K562 (cell line): ENCODE data around the gene CNOT6. TPM values are rescaled to one million over a fixed set of nuclear protein-coding genes. Genes with fewer than 3 reads are reported as not detected.

Source experiments
- ATAC-seq: fragments of 200-7000 bp; cut with Tn5 transposase; 3 replicates; pipeline ENCODE4 v1.9.1; 2020; ENCODE audit warnings: moderate library complexity
- BruUV-seq: library from RNA; stranded (reverse); fragments of 400-500 nt; replicated peaks from 2 replicates; lab custom pipeline; 2021; lab: Mats Ljungman, UMichigan
- CTCF ChIA-PET: fragments of 300-600 bp; formaldehyde crosslinking; extraction: SDS; loops from one replicate; lab custom pipeline; 2021; ENCODE audit warnings: low intra/inter-chr PET ratio; lab: Yijun Ruan, JAX
- POLR2A ChIA-PET: fragments of 300-600, 350-650 bp; sonication (Branson Sonifier 250); formaldehyde crosslinking; extraction: SDS; loops from one replicate; lab custom pipeline; 2021; ENCODE audit warnings: antibody characterized with exemption, inconsistent platforms; lab: Yijun Ruan, JAX
- DNase-seq, 4 experiments: peaks; one replicate each; pipeline versions ENCODE4 v3.0.0 to v3.0.0-alpha.2; 2011 to 2018; ENCODE audit warnings: low spot score in 3 of 4, mixed read lengths in 3 of 4; ENCODE audit errors: extremely low read depth in 1 of 4
- FAIRE-seq: peaks from 2 replicates; lab custom pipeline; 2011; peaks lifted over from hg19 to GRCh38; lab: Jason Lieb, UNC
- H2AFZ ChIP-seq: 2 replicates; pipeline ENCODE4 v1.6.0; 2011; ENCODE audit warnings: low read depth, low read length, control low read depth, inconsistent platforms
- H3K27ac ChIP-seq: fragments of 200-600 bp; 3 replicates; pipeline ENCODE4 v1.8.0; 2011; ENCODE audit warnings: low read depth, mild to moderate bottlenecking, control low read depth, inconsistent platforms, low read length, moderate library complexity, mixed read lengths; ENCODE audit errors: extremely low read depth
- H3K27me3 ChIP-seq, 2 experiments: fragments of 300-600 bp in 1 of 2; 2 replicates in 1 of 2; 3 replicates in 1 of 2; pipeline versions ENCODE4 v1.6.0 to v1.8.0; 2011; ENCODE audit warnings: inconsistent platforms in 2 of 2, low read length in 2 of 2, mild to moderate bottlenecking in 1 of 2, mixed read lengths in 1 of 2, moderate library complexity in 1 of 2; ENCODE audit not compliant: control insufficient read depth in 2 of 2, insufficient read depth in 2 of 2
- H3K36me3 ChIP-seq: fragments of 300-600 bp; 3 replicates; pipeline ENCODE4 v1.8.0; 2011; ENCODE audit warnings: mild to moderate bottlenecking, low read length, inconsistent platforms; ENCODE audit not compliant: control insufficient read depth, insufficient read depth
- H3K4me1 ChIP-seq, 2 experiments: fragments of 200-600 bp in 1 of 2; replicated peaks in 1 of 2; 2 replicates in 1 of 2; 3 replicates in 1 of 2; pipeline versions ENCODE4 v1.5.1 to v1.8.0; 2011; ENCODE audit warnings: inconsistent platforms in 2 of 2, low read length in 2 of 2, mild to moderate bottlenecking in 1 of 2, mixed read lengths in 1 of 2, moderate library complexity in 1 of 2; ENCODE audit not compliant: control insufficient read depth in 2 of 2, insufficient read depth in 2 of 2
- H3K4me2 ChIP-seq: 2 replicates; pipeline ENCODE4 v1.6.1; 2011; ENCODE audit warnings: low read length, control low read depth, inconsistent platforms, mixed read lengths; ENCODE audit not compliant: insufficient read depth
- H3K4me3 ChIP-seq: fragments of 200-600 bp; sonication (generic), shearing (Covaris generic); 2 replicates; pipeline ENCODE4 v1.5.1; 2016; ENCODE audit warnings: control low read depth, inconsistent platforms
- H3K79me2 ChIP-seq: fragments of 200-600 bp; 3 replicates; pipeline ENCODE4 v1.8.0; 2011; ENCODE audit warnings: low read length, inconsistent platforms; ENCODE audit not compliant: control insufficient read depth, insufficient read depth
- H3K9ac ChIP-seq, 2 experiments: 2 replicates each; pipeline versions ENCODE4 v1.6.0 to v1.6.1; 2011; ENCODE audit warnings: low read depth in 2 of 2, low read length in 2 of 2, control low read depth in 1 of 2, inconsistent platforms in 1 of 2, mild to moderate bottlenecking in 1 of 2, mixed read lengths in 1 of 2; ENCODE audit not compliant: insufficient read depth in 1 of 2
- H3K9me1 ChIP-seq: one replicate; pipeline ENCODE4 v1.6.0; 2011; ENCODE audit warnings: inconsistent platforms, mild to moderate bottlenecking, low read length, moderate library complexity; ENCODE audit not compliant: control insufficient read depth, insufficient read depth
- H3K9me3 ChIP-seq: replicated peaks from 2 replicates; pipeline ENCODE4 v1.5.1; 2011; ENCODE audit warnings: low read depth, low read length, inconsistent platforms; ENCODE audit not compliant: control insufficient read depth, insufficient read depth
- H4K20me1 ChIP-seq: replicated peaks from 2 replicates; pipeline ENCODE4 v1.6.1; 2011; ENCODE audit warnings: low read length, inconsistent platforms, mixed read lengths; ENCODE audit not compliant: control insufficient read depth, insufficient read depth
- ATF7 ChIP-seq: fragments of 450-650 bp; IDR thresholded peaks from 2 replicates; pipeline ENCODE4 v1.7.1; 2014; ENCODE audit warnings: mild to moderate bottlenecking, moderate library complexity
- CBFA2T2 ChIP-seq: fragments of 450-650 bp; conservative IDR thresholded peaks from 2 replicates; pipeline ENCODE4 v1.6.1; 2017; ENCODE audit warnings: mild to moderate bottlenecking
- CTBP1 ChIP-seq: fragments of 450-650 bp; IDR thresholded peaks from 2 replicates; pipeline ENCODE4 v1.6.1; 2016; ENCODE audit warnings: borderline replicate concordance
- JUNB ChIP-seq: fragments of 450-650 bp; formaldehyde crosslinking; conservative IDR thresholded peaks from 2 replicates; pipeline ENCODE4 v1.4.0; 2020; ENCODE audit warnings: mild to moderate bottlenecking
- LEF1 ChIP-seq: fragments of 450-650 bp; IDR thresholded peaks from 2 replicates; pipeline ENCODE4 v1.6.1; 2016; ENCODE audit warnings: mild to moderate bottlenecking
- MAFF ChIP-seq: IDR thresholded peaks from 2 replicates; pipeline ENCODE4 v1.6.1; 2012; ENCODE audit warnings: low read length, improper control_type of control experiment
- MAFK ChIP-seq: IDR thresholded peaks from 2 replicates; pipeline ENCODE4 v1.6.1; 2011; ENCODE audit warnings: low read length, improper control_type of control experiment
- NCOA4 ChIP-seq: fragments of 450-650 bp; IDR thresholded peaks from 2 replicates; pipeline ENCODE4 v1.6.1; 2018; ENCODE audit warnings: mild to moderate bottlenecking; ENCODE audit not compliant: partially characterized antibody
- NFIC ChIP-seq: fragments of 450-650 bp; IDR thresholded peaks from 2 replicates; pipeline ENCODE4 v1.6.1; 2017; ENCODE audit warnings: mild to moderate bottlenecking, inconsistent platforms
- RAD51 ChIP-seq: fragments of 450-650 bp; IDR thresholded peaks from 2 replicates; pipeline ENCODE4 v1.7.1; 2016; ENCODE audit warnings: low read depth, mild to moderate bottlenecking, borderline replicate concordance
- RCOR1 ChIP-seq, 2 experiments: IDR thresholded peaks; 2 replicates each; pipeline ENCODE4 v1.6.1; 2012; ENCODE audit warnings: low read depth in 2 of 2, low read length in 2 of 2, borderline replicate concordance in 1 of 2, improper control_type of control experiment in 1 of 2
- USF2 ChIP-seq: sonication (generic); formaldehyde crosslinking; IDR thresholded peaks from 2 replicates; pipeline ENCODE4 v1.5.0; 2020; ENCODE audit warnings: missing genetic modification reagents
- XRCC4 ChIP-seq: IDR thresholded peaks from one replicate; pipeline ENCODE4 v1.6.1; 2011; ENCODE audit not compliant: insufficient read depth, insufficient read length; ENCODE audit errors: extremely low read depth
- ZFX ChIP-seq: sonication (generic); formaldehyde crosslinking; IDR thresholded peaks from 2 replicates; pipeline ENCODE4 v1.8.0; 2022; ENCODE audit warnings: mild to moderate bottlenecking, missing genetic modification reagents, moderate library complexity
- ZNF316 ChIP-seq: fragments of 450-650 bp; IDR thresholded peaks from 2 replicates; pipeline ENCODE4 v1.6.1; 2016
- WGBS: fragments of 100-300 bp; shearing (Covaris generic); methylation state at CpG from one replicate; pipeline ENCODE4 v1.1.6; 2016; ENCODE audit warnings: low coverage, mixed read lengths; ENCODE audit not compliant: insufficient coverage; ENCODE audit errors: missing lambda C conversion rate; 5-methylcytosine and 5-hydroxymethylcytosine counted together
- in situ Hi-C: fragments of 300-500 bp; cut with MboI; formaldehyde crosslinking; loops from 4 replicates; pipeline ENCODE4 v1.15.0; 2018; ENCODE audit warnings: inconsistent platforms, mixed read lengths
- intact Hi-C: fragments of 100-400 bp; cut with micrococcal nuclease; formaldehyde crosslinking; loops from 2 replicates; pipeline ENCODE4 v1.14.2; 2022
- polyA plus RNA-seq, 8 experiments: library from polyadenylated mRNA; depleted of rRNA in 4 of 8; stranded (reverse) in 5 of 8; unstranded in 3 of 8; fragments of >200 nt; fragmentation: Nextera tagmentation in 2 of 8; fragmentation: Illumina TruSeq in 1 of 8; extraction: Ambion mirVana in 2 of 8; extraction: Trizol in 1 of 8; gene quantifications; 2 replicates each; pipeline versions ENCODE4 v1.2.1 to v1.2.3, GENCODE V29; 2011 to 2014; ENCODE audit warnings: inconsistent platforms in 1 of 8, missing spikeins in 1 of 8
- total RNA-seq, 7 experiments: library from RNA; depleted of rRNA in 6 of 7; stranded (reverse); fragments of >200 nt in 6 of 7; fragmentation: Illumina TruSeq in 2 of 7; extraction: Trizol in 2 of 7; gene quantifications; 2 replicates each; pipeline versions ENCODE4 v1.2.1 to v1.2.3, GENCODE V29; 2011 to 2021; ENCODE audit warnings: low replicate concordance in 1 of 7
- TF ChIP-seq, protein P1 (sequence below): sonication (generic); formaldehyde crosslinking; IDR thresholded peaks from 2 replicates; pipeline ENCODE4 v1.9.0; 2022; ENCODE audit warnings: mild to moderate bottlenecking, missing genetic modification reagents
- TF ChIP-seq, protein P2 (sequence below), 2 experiments: fragments of 450-650 bp in 1 of 2; sonication (generic) in 1 of 2; formaldehyde crosslinking; conservative IDR thresholded peaks; 2 replicates each; pipeline versions ENCODE4 v1.4.0 to v1.8.1; 2020 to 2022; ENCODE audit warnings: mild to moderate bottlenecking in 1 of 2, missing genetic modification reagents in 1 of 2
- TF ChIP-seq, protein P3 (sequence below): fragments of 450-650 bp; formaldehyde crosslinking; IDR thresholded peaks from 2 replicates; pipeline ENCODE4 v1.4.0; 2020; ENCODE audit warnings: mild to moderate bottlenecking, mixed read lengths

CNOT6 gene
- total and polyA plus RNA-seq, 9 of the 15 experiments (the other 6 are each of a cell fraction or from before 2014, with no cell fraction given) = 4.9 to 32.4 (median 14.0) TPM

DNA sequence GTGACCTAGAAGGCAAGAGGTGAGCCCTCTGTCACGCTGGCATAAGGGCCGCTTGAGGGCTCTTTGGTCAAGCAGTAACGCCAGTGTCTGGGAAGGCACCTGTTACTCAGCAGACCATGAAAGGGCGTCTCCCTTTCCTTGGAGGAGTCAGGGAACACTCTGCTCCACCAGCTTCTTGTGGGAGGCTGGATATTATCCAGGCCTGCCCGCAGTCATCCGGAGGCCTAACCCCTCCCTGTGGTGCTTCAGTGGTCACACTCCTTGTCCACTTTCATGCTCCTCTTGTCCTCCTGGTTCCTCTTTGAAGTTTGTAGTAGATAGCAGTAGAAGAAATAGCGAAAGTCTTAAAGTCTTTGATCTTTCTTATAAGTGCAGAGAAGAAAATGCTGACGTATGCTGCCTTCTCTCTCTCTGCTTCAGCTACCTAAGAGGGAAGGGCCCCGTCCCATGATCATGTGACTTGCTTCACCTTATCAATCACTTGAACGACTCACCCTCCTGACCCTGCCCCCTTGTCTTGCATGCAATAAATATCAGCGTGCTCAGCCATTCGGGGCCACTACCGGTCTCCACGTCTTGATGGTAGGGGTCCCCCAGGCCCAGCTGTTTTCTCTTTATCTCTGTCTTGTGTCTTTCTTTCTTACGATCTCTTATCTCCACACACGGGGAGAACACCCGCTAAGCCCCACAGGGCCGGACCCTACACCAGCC is 113.8 kb downstream of the CNOT6 start:
- Histone ChIP-seq H3K79me2 (no peaks in the 10 kb centered on the region), H3K27ac (no peak overlapping the region), H3K9ac (no peak overlapping the region), H3K4me1 (peaks cover 10 to 50% of the 10 kb centered on the region in 2 experiments; a peak in 4 of 5 replicates), H3K27me3 (peaks cover 7 to 15% of the 10 kb centered on the region in 2 experiments; a peak in 4 of 5 replicates), H3K36me3 (no peaks in the 10 kb centered on the region), H3K4me3 (no peak overlapping the region), H4K20me1 (0 out of 2 replicates have a peak, but pooled peaks cover 6% of the 10 kb centered on the region), H3K9me3 (no peaks in the 10 kb centered on the region), H3K9me1 (no peaks in the 10 kb centered on the region), H3K4me2 (peak overlapping the region; percentile 46), H2AFZ (peak overlapping the region; percentile 83)
- FAIRE-seq = peak; percentile 69
- peak in 1 of 4 experiments; percentile 63 for DNase-seq
- 14% methylated on average over 17 of the region's 18 CpGs for WGBS
- in situ Hi-C loops = no loop called here
- intact Hi-C loops = loop anchor here (2.0 to 10.0 kb wide), 5 partner anchors 53 to 403 kb away; partner anchors contain the start of genes CNOT6, MAPK9 and RASGEF1C
- no peak for ATAC-seq
- ChIA-PET CTCF (no interaction called here), POLR2A (no interaction called here)
- no TSS peak for BruUV-seq
- TF ChIP-seq NFIC (no peak), XRCC4 (no peak), JUNB (no peak), MAFK (peak; percentile 82), USF2 (CRISPR knock-in tag) (peak; percentile 72), RCOR1 (IDR thresholded peaks at IDR 0.05; ENCODE audit: borderline replicate concordance in 1 of 2, low read depth in 2 of 2, low read length in 2 of 2) (no peak), MAFF (peak; percentile 74), CBFA2T2 (0 out of 2 replicates have a peak, but pooled peaks have one; percentile 20), ATF7 (peak; percentile 28; the same call in 1 of the 2 replicates), CTBP1 (peak; percentile 25; the same call in 1 of the 2 replicates), NCOA4 (no peak), ZNF316 (peak; percentile 95), LEF1 (peak; percentile 62; the same call in 1 of the 2 replicates), RAD51 (peak; percentile 67), ZFX (CRISPR knock-in tag) (peak; percentile 32; the same call in 1 of the 2 replicates)
- TF ChIP-seq, protein P1, sequence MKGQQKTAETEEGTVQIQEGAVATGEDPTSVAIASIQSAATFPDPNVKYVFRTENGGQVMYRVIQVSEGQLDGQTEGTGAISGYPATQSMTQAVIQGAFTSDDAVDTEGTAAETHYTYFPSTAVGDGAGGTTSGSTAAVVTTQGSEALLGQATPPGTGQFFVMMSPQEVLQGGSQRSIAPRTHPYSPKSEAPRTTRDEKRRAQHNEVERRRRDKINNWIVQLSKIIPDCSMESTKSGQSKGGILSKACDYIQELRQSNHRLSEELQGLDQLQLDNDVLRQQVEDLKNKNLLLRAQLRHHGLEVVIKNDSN = peak; percentile 74
- TF ChIP-seq, protein P2, sequence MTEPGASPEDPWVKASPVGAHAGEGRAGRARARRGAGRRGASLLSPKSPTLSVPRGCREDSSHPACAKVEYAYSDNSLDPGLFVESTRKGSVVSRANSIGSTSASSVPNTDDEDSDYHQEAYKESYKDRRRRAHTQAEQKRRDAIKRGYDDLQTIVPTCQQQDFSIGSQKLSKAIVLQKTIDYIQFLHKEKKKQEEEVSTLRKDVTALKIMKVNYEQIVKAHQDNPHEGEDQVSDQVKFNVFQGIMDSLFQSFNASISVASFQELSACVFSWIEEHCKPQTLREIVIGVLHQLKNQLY (CRISPR knock-in tag; conservative IDR thresholded peaks at IDR 0.05) = no peak
- TF ChIP-seq, protein P3, sequence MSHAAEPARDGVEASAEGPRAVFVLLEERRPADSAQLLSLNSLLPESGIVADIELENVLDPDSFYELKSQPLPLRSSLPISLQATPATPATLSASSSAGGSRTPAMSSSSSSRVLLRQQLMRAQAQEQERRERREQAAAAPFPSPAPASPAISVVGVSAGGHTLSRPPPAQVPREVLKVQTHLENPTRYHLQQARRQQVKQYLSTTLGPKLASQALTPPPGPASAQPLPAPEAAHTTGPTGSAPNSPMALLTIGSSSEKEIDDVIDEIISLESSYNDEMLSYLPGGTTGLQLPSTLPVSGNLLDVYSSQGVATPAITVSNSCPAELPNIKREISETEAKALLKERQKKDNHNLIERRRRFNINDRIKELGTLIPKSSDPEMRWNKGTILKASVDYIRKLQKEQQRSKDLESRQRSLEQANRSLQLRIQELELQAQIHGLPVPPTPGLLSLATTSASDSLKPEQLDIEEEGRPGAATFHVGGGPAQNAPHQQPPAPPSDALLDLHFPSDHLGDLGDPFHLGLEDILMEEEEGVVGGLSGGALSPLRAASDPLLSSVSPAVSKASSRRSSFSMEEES (CRISPR knock-in tag) = peak; percentile 94
